ENCODE measurements around the gene NAT8. TPM values are rescaled to one million over a fixed set of nuclear protein-coding genes. Genes with fewer than 3 reads are reported as not detected.
A peak's percentile ranks its signal among the peaks of the same experiment; 100 is the strongest.
"Not testable (repeated sequence)": the region's sequence is repeated elsewhere in the genome, so short reads cannot be mapped to it uniquely, and the experiment has no call there.

NAT8 gene
- total RNA-seq, 2 donors from 2014 or later, result not detected

GRCh38 chr2:73619925-73620324, 22.3 kb downstream of the NAT8 start:
- H3K36me3 ChIP-seq; H3K27ac ChIP-seq; H3K4me3 ChIP-seq; intact Hi-C loops (cut with DNase I); H3K4me1 ChIP-seq (replicated peaks); H3K9me3 ChIP-seq; DNase-seq (ENCODE audit: low spot score); H3K27me3 ChIP-seq (replicated peaks; ENCODE audit: insufficient read depth): not testable (repeated sequence)
- peak in 1 of 4 experiments; percentile 15 for TF ChIP-seq CTCF (IDR thresholded peaks at IDR 0.05)
- WGBS, result 54% methylated on average over 3 of the region's 3 CpGs

- no peak overlapping the region for H3K4me3 ChIP-seq
- H3K9me3 ChIP-seq, result no peaks in the 10 kb centered on the region
- intact Hi-C loops (cut with DNase I), result no loop called here
- no peaks in the 10 kb centered on the region for H3K36me3 ChIP-seq
- no peaks in the 10 kb centered on the region for H3K27me3 ChIP-seq (replicated peaks; ENCODE audit: insufficient read depth)
- no peak overlapping the region for H3K27ac ChIP-seq
- no peak for DNase-seq (ENCODE audit: low spot score)
- TF ChIP-seq POLR2A (IDR thresholded peaks at IDR 0.05), result no peak
- no peak for TF ChIP-seq CTCF (IDR thresholded peaks at IDR 0.05)
- TF ChIP-seq POLR2AphosphoS5 (IDR thresholded peaks at IDR 0.05), result no peak
- no peaks in the 10 kb centered on the region for H3K4me1 ChIP-seq (replicated peaks)
Observed at GRCh38 chr2:73614997-73615396, 27.2 kb downstream of the NAT8 start.

GRCh38 chr2:73614105-73614504, 28.1 kb downstream of the NAT8 start:
- no peaks in the 10 kb centered on the region for H3K36me3 ChIP-seq
- TF ChIP-seq CTCF (IDR thresholded peaks at IDR 0.05) (no peak), POLR2A (IDR thresholded peaks at IDR 0.05) (no peak), POLR2AphosphoS5 (IDR thresholded peaks at IDR 0.05) (no peak)
- no peaks in the 10 kb centered on the region for H3K4me1 ChIP-seq (replicated peaks)
- H3K9me3 ChIP-seq, result no peaks in the 10 kb centered on the region
- H3K4me3 ChIP-seq, result no peak overlapping the region
- WGBS, result 93% methylated on average over 3 of the region's 3 CpGs
- H3K27ac ChIP-seq, result no peak overlapping the region
- intact Hi-C loops (cut with DNase I), result no loop called here
- H3K27me3 ChIP-seq (replicated peaks; ENCODE audit: insufficient read depth), result no peaks in the 10 kb centered on the region
- no peak for DNase-seq (ENCODE audit: low spot score)

GRCh38 chr2:73611867-73612266, 30.4 kb downstream of the NAT8 start:
- H3K27ac ChIP-seq, result no peak overlapping the region
- WGBS, result 73% methylated on average over 1 of the region's 1 CpG
- no peaks in the 10 kb centered on the region for H3K4me1 ChIP-seq (replicated peaks)
- no peaks in the 10 kb centered on the region for H3K36me3 ChIP-seq
- no peaks in the 10 kb centered on the region for H3K9me3 ChIP-seq
- intact Hi-C loops (cut with DNase I), result no loop called here
- H3K4me3 ChIP-seq, result no peak overlapping the region
- DNase-seq (ENCODE audit: low spot score), result no peak
- TF ChIP-seq POLR2A (IDR thresholded peaks at IDR 0.05) (no peak), POLR2AphosphoS5 (IDR thresholded peaks at IDR 0.05) (no peak), CTCF (IDR thresholded peaks at IDR 0.05) (no peak)
- H3K27me3 ChIP-seq (replicated peaks; ENCODE audit: insufficient read depth), result no peaks in the 10 kb centered on the region

GRCh38 chr2:73611193-73611592, 31.0 kb downstream of the NAT8 start:
- H3K9me3 ChIP-seq, result no peaks in the 10 kb centered on the region
- no peaks in the 10 kb centered on the region for H3K36me3 ChIP-seq
- intact Hi-C loops (cut with DNase I), result no loop called here
- DNase-seq (ENCODE audit: low spot score), result no peak
- TF ChIP-seq POLR2AphosphoS5 (IDR thresholded peaks at IDR 0.05) (no peak), POLR2A (IDR thresholded peaks at IDR 0.05) (no peak), CTCF (IDR thresholded peaks at IDR 0.05) (no peak)
- no peaks in the 10 kb centered on the region for H3K4me1 ChIP-seq (replicated peaks)
- H3K4me3 ChIP-seq, result no peak overlapping the region
- WGBS, result 74% methylated on average over 4 of the region's 4 CpGs
- no peak overlapping the region for H3K27ac ChIP-seq
- no peaks in the 10 kb centered on the region for H3K27me3 ChIP-seq (replicated peaks; ENCODE audit: insufficient read depth)
